ENCODE data around the gene NPPC. TPM values are rescaled to one million over a fixed set of nuclear protein-coding genes. Genes with fewer than 3 reads are reported as not detected.
A peak's percentile ranks its signal among the peaks of the same experiment; 100 is the strongest.
"Not testable (repeated sequence)": the region's sequence is repeated elsewhere in the genome, so short reads cannot be mapped to it uniquely, and the experiment has no call there.

The NPPC gene
- total RNA-seq, result not detected

- Histone ChIP-seq H3K9me3 (ENCODE audit: low read depth, low read length) (no peaks in the 10 kb centered on the region), H3K4me3 (ENCODE audit: low read length) (no peak within 1 kb of the TSS), H3K27me3 (ENCODE audit: insufficient read depth, low read length) (peaks cover 52% of the 10 kb centered on the region), H3K4me1 (ENCODE audit: insufficient read depth, low read length) (peaks cover 23% of the 10 kb centered on the region)
Observed at GRCh38 chr2:231926180-231926741, at the start of gene NPPC. Gene NPPC (minus strand): TSS chr2:231926396. CDS start chr2:231926249, 147 bp downstream.

GRCh38 chr2:231975001-231975400 is 48.8 kb upstream of the NPPC start:
- Histone ChIP-seq H3K4me3 (ENCODE audit: low read length) (no peak overlapping the region), H3K9me3 (ENCODE audit: low read depth, low read length) (no peaks in the 10 kb centered on the region), H3K4me1 (ENCODE audit: insufficient read depth, low read length) (no peaks in the 10 kb centered on the region), H3K27me3 (ENCODE audit: insufficient read depth, low read length) (no peaks in the 10 kb centered on the region)

GRCh38 chr2:231970461-231970860 is 44.3 kb upstream of the NPPC start:
- Histone ChIP-seq H3K27me3 (ENCODE audit: insufficient read depth, low read length) (no peaks in the 10 kb centered on the region), H3K4me1 (ENCODE audit: insufficient read depth, low read length) (peaks cover 6% of the 10 kb centered on the region), H3K4me3 (ENCODE audit: low read length) (no peak overlapping the region), H3K9me3 (ENCODE audit: low read depth, low read length) (peaks cover 4% of the 10 kb centered on the region)

GRCh38 chr2:231968820-231969219 is 42.6 kb upstream of the NPPC start:
- Histone ChIP-seq H3K9me3 (ENCODE audit: low read depth, low read length) (peaks cover 4% of the 10 kb centered on the region), H3K4me1 (ENCODE audit: insufficient read depth, low read length) (peaks cover 6% of the 10 kb centered on the region), H3K4me3 (ENCODE audit: low read length) (no peak overlapping the region), H3K27me3 (ENCODE audit: insufficient read depth, low read length) (no peaks in the 10 kb centered on the region)

GRCh38 chr2:231966886-231967285 is 40.7 kb upstream of the NPPC start:
- Histone ChIP-seq H3K27me3 (ENCODE audit: insufficient read depth, low read length) (no peaks in the 10 kb centered on the region), H3K4me1 (ENCODE audit: insufficient read depth, low read length) (peaks cover 11% of the 10 kb centered on the region), H3K4me3 (ENCODE audit: low read length) (no peak overlapping the region), H3K9me3 (ENCODE audit: low read depth, low read length) (peaks cover 4% of the 10 kb centered on the region)

- Histone ChIP-seq H3K27me3 (ENCODE audit: insufficient read depth, low read length) (no peaks in the 10 kb centered on the region), H3K4me1 (ENCODE audit: insufficient read depth, low read length) (peaks cover 19% of the 10 kb centered on the region), H3K9me3 (ENCODE audit: low read depth, low read length) (peaks cover 4% of the 10 kb centered on the region), H3K4me3 (ENCODE audit: low read length) (no peak overlapping the region)
Observed at GRCh38 chr2:231965102-231965501, 38.9 kb upstream of the NPPC start.

- Histone ChIP-seq H3K27me3 (ENCODE audit: insufficient read depth, low read length) (no peaks in the 10 kb centered on the region), H3K4me3 (ENCODE audit: low read length) (peak within 1 kb of the TSS; percentile 64)
Observed at GRCh38 chr2:231961349-231962166, 35.4 kb upstream of the NPPC start, which contains the start of gene DIS3L2. Gene DIS3L2 (plus strand): TSS chr2:231961713. CDS start chr2:232014928, 53,215 bp downstream.

GRCh38 chr2:231960810-231961348 is 34.7 kb upstream of the NPPC start:
- H3K4me1 ChIP-seq (ENCODE audit: insufficient read depth, low read length), result peaks cover 13% of the 10 kb centered on the region
- H3K4me3 ChIP-seq (ENCODE audit: low read length), result peak overlapping the region; percentile 64
- H3K27me3 ChIP-seq (ENCODE audit: insufficient read depth, low read length), result peaks cover 5% of the 10 kb centered on the region

More at GRCh38 chr2:231961349-231962166, 35.4 kb upstream of the NPPC start, which contains the start of gene DIS3L2:
- H3K9me3 ChIP-seq (ENCODE audit: low read depth, low read length), result no peaks in the 10 kb centered on the region
- peaks cover 13% of the 10 kb centered on the region for H3K4me1 ChIP-seq (ENCODE audit: insufficient read depth, low read length)

GRCh38 chr2:231957913-231958763 is 31.9 kb upstream of the NPPC start:
- Histone ChIP-seq H3K4me3 (ENCODE audit: low read length) (no peak overlapping the region), H3K9me3 (ENCODE audit: low read depth, low read length) (no peaks in the 10 kb centered on the region), H3K4me1 (ENCODE audit: insufficient read depth, low read length) (peaks cover 13% of the 10 kb centered on the region), H3K27me3 (ENCODE audit: insufficient read depth, low read length) (peaks cover 8% of the 10 kb centered on the region)

More at GRCh38 chr2:231960810-231961348, 34.7 kb upstream of the NPPC start:
- H3K9me3 ChIP-seq (ENCODE audit: low read depth, low read length), result no peaks in the 10 kb centered on the region

GRCh38 chr2:231955758-231956472 is 29.7 kb upstream of the NPPC start:
- peaks cover 6% of the 10 kb centered on the region for H3K4me1 ChIP-seq (ENCODE audit: insufficient read depth, low read length)
- peaks cover 15% of the 10 kb centered on the region for H3K27me3 ChIP-seq (ENCODE audit: insufficient read depth, low read length)
- no peak overlapping the region for H3K4me3 ChIP-seq (ENCODE audit: low read length)
- H3K9me3 ChIP-seq (ENCODE audit: low read depth, low read length), result no peaks in the 10 kb centered on the region

GRCh38 chr2:231951452-231952035 is 25.3 kb upstream of the NPPC start:
- no peaks in the 10 kb centered on the region for H3K9me3 ChIP-seq (ENCODE audit: low read depth, low read length)
- no peak overlapping the region for H3K4me3 ChIP-seq (ENCODE audit: low read length)
- peaks cover 18% of the 10 kb centered on the region for H3K27me3 ChIP-seq (ENCODE audit: insufficient read depth, low read length)
- no peaks in the 10 kb centered on the region for H3K4me1 ChIP-seq (ENCODE audit: insufficient read depth, low read length)

GRCh38 chr2:231947694-231948093 is 21.5 kb upstream of the NPPC start:
- Histone ChIP-seq H3K27me3 (ENCODE audit: insufficient read depth, low read length) (peaks cover 10% of the 10 kb centered on the region), H3K4me3 (ENCODE audit: low read length) (no peak overlapping the region), H3K9me3 (ENCODE audit: low read depth, low read length) (no peaks in the 10 kb centered on the region)

GRCh38 chr2:231947112-231947511 is 20.9 kb upstream of the NPPC start:
- H3K9me3 ChIP-seq (ENCODE audit: low read depth, low read length); H3K4me3 ChIP-seq (ENCODE audit: low read length); H3K4me1 ChIP-seq (ENCODE audit: insufficient read depth, low read length); H3K27me3 ChIP-seq (ENCODE audit: insufficient read depth, low read length): not testable (repeated sequence)

More at GRCh38 chr2:231947694-231948093, 21.5 kb upstream of the NPPC start:
- no peaks in the 10 kb centered on the region for H3K4me1 ChIP-seq (ENCODE audit: insufficient read depth, low read length)

Data from mononuclear cell (primary cell).